VCaP (cell line): ENCODE measurements around the gene BTBD9.

Source experiments
- H3K27ac ChIP-seq: fragments of 450-650 bp; 2 replicates; pipeline ENCODE4 v1.5.1; 2017
- TF ChIP-seq, protein P1 (sequence below): fragments of 450-650 bp; conservative IDR thresholded peaks from 2 replicates; pipeline ENCODE4 v1.5.1; 2017; ENCODE audit warnings: mild to moderate bottlenecking, moderate library complexity

BTBD9 gene

GRCh38 chr6:38213251-38213658 is 426.5 kb downstream of the BTBD9 start:
- H3K27ac ChIP-seq = no peak overlapping the region
- TF ChIP-seq, protein P1, sequence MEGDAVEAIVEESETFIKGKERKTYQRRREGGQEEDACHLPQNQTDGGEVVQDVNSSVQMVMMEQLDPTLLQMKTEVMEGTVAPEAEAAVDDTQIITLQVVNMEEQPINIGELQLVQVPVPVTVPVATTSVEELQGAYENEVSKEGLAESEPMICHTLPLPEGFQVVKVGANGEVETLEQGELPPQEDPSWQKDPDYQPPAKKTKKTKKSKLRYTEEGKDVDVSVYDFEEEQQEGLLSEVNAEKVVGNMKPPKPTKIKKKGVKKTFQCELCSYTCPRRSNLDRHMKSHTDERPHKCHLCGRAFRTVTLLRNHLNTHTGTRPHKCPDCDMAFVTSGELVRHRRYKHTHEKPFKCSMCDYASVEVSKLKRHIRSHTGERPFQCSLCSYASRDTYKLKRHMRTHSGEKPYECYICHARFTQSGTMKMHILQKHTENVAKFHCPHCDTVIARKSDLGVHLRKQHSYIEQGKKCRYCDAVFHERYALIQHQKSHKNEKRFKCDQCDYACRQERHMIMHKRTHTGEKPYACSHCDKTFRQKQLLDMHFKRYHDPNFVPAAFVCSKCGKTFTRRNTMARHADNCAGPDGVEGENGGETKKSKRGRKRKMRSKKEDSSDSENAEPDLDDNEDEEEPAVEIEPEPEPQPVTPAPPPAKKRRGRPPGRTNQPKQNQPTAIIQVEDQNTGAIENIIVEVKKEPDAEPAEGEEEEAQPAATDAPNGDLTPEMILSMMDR = no peak

GRCh38 chr6:38212579-38212978 is 427.1 kb downstream of the BTBD9 start:
- TF ChIP-seq, protein P1 = no peak
- no peak overlapping the region for H3K27ac ChIP-seq

- TF ChIP-seq, protein P1 = no peak
- H3K27ac ChIP-seq = no peak overlapping the region
Measured at GRCh38 chr6:38212116-38212515, 427.6 kb downstream of the BTBD9 start.

DNA sequence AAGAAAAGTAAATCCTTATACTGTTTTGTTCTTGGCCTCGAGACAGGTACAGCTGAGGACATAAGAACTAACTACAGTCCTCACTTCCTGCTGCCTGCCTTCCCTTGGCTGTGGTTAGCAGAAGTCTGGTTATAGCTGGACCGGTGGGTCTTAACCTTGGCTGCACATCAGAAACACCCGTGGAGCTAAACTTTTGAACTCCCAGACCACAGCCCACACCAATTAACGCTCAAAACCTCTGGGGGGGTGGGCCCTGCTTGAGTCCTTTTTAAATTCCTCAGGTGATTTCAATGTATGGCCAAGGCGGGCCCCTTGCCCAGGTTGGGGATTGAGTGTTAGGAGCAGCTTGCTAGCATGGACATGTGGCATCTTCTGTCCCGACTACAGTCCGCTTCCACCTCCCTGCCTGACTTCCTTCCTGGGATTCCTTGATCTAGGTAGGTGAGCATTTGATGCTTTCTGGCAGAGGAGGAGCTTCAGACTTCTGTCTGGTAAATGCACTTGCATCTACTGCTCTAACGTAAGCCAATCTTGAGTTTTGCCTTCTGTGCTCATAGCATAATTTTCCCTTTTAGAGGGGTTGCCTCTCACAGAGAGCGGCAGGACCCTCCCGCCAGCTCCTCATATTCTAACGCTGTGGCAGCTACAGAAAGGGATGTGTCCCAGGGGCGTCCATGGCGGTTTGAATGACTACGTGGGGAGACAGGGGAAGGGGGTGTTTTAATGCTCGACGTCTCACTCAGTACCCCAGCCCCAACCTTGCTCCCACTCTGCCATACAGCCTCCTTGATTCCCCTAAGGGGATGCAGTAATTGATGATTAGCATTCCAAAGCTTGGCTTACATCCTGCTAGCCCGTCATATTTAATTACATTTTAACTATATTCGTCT is 430.1 kb downstream of the BTBD9 start:
- H3K27ac ChIP-seq = no peak overlapping the region

DNA sequence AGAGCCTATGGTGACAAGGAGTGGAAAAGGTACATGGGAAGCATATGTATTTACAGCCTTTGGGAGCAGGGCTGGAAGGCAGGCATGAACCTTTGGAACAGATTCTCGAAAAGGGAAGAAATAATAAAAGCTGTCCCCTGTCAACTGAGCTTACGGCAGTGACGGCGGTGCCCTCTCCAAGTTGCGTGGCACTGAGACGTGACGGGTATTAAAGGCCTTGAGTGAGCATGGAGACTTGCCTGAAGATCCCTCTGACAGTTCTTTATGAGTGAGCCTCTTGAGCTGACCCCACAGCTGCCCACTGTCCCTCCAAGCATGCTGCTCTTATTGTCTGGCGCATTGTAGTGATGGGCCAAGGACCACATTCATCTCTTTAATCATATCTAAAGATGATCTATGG is 431.7 kb downstream of the BTBD9 start:
- TF ChIP-seq, protein P1 = no peak
- no peak overlapping the region for H3K27ac ChIP-seq

More for the DNA sequence above, 430.1 kb downstream of the BTBD9 start:
- TF ChIP-seq, protein P1 = no peak

- H3K27ac ChIP-seq = no peak overlapping the region
- TF ChIP-seq, protein P1 = no peak
Measured at GRCh38 chr6:38207375-38207774, 432.4 kb downstream of the BTBD9 start.

DNA sequence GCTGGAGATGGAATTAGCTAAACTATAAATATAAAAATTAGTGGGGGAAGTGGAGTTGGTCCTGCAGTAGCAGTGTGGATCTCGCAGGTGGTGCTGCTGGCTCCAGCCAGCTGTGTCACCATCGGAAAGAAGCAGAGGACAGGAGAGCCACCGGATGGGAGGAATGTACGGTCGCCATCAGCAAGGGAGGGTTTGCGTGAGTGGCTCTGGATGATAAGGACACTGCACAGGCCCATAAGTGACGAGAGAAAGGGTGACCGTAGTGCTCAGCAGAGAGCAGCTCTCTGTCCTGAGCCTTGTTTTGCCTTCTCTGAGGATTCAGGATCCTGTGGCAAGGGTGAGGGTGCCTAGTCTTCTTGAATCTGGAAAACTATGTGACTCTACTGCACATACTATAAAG is 441.5 kb downstream of the BTBD9 start:
- TF ChIP-seq, protein P1 = no peak
- H3K27ac ChIP-seq = no peak overlapping the region
